ENCODE measurements around the gene APOBEC3A. TPM values are rescaled to one million over a fixed set of nuclear protein-coding genes. Genes with fewer than 3 reads are reported as not detected.

Gene APOBEC3A
- polyA plus RNA-seq, 1 of the 3 experiments (the other 2 are of a cell fraction), result not detected

- Histone ChIP-seq H2AFZ (ENCODE audit: low read depth) (no peak overlapping the region), H3K4me1 (ENCODE audit: control insufficient read depth in 1 of 2, insufficient read depth in 2 of 2, low read depth in 1 of 2, low read length in 1 of 2) (peaks cover 13 to 15% of the 10 kb centered on the region in 2 experiments; a peak in 3 of 4 replicates), H3K36me3 (replicated peaks in 1 of 2; ENCODE audit: control insufficient read depth in 1 of 2, insufficient read depth in 2 of 2, low read length in 1 of 2) (no peaks in the 10 kb centered on the region), H3K9me3 (no peaks in the 10 kb centered on the region), H3K4me2 (peak overlapping the region; percentile 80), H3F3A (replicated peaks; ENCODE audit: insufficient read depth) (peaks cover 16% of the 10 kb centered on the region), H3K79me2 (ENCODE audit: insufficient read depth) (no peaks in the 10 kb centered on the region), H3K27ac (ENCODE audit: low read depth in 2 of 2, low read length in 1 of 2) (peak overlapping the region; percentile 58 to 71; a peak in 3 of 4 replicates), H3K27me3 (ENCODE audit: insufficient read depth) (no peaks in the 10 kb centered on the region), H3K4me3 (ENCODE audit: low read depth in 2 of 2, low read length in 1 of 2) (peak overlapping the region; percentile 15 to 52), H4K20me1 (ENCODE audit: insufficient read depth) (peaks cover 4% of the 10 kb centered on the region; the same call in 1 of the 2 replicates), H3K9me2 (no peaks in the 10 kb centered on the region), H3K9ac (no peak overlapping the region)
- TF ChIP-seq ZBTB33 (IDR thresholded peaks at IDR 0.05; ENCODE audit: borderline replicate concordance, low read depth) (no peak), EZH2phosphoT487 (IDR thresholded peaks at IDR 0.05; ENCODE audit: borderline replicate concordance, low read depth) (no peak), CTCF (IDR thresholded peaks at IDR 0.05) (peak; percentile 27; the same call in 1 of the 2 replicates), USF1 (IDR thresholded peaks at IDR 0.05; ENCODE audit: borderline replicate concordance, low read depth) (peak; percentile 86), FOSL2 (IDR thresholded peaks at IDR 0.05; ENCODE audit: borderline replicate concordance, low read depth) (no peak), USF2 (IDR thresholded peaks at IDR 0.05; ENCODE audit: borderline replicate concordance, low read depth, low read length) (peak; percentile 47; the same call in 1 of the 2 replicates), NFIC (IDR thresholded peaks at IDR 0.05; ENCODE audit: borderline replicate concordance) (no peak), RAD21 (IDR thresholded peaks at IDR 0.05; ENCODE audit: low read length) (no peak), TCF12 (IDR thresholded peaks at IDR 0.05) (no peak)
- DNase-seq, result peak; percentile 71
- 10% methylated on average over 9 of the region's 10 CpGs for WGBS (ENCODE audit: low lambda C conversion rate)
- CTCF ChIA-PET, result interaction anchor here (0.8 to 2.0 kb wide), 6 partner anchors 45 to 230 kb away, joined by 3 to 14 read pairs (median 4); partner anchors contain the start of gene CBX6
- POLR2A ChIA-PET, result no interaction called here
These were observed 33.7 kb upstream of the APOBEC3A start for GRCh38 chr22:38923463-38924346.
